Measurements from ENCODE around the gene CNTNAP3. TPM values are rescaled to one million over a fixed set of nuclear protein-coding genes. Genes with fewer than 3 reads are reported as not detected.
"Not testable (repeated sequence)": the region's sequence is repeated elsewhere in the genome, so short reads cannot be mapped to it uniquely, and the experiment has no call there.

The CNTNAP3 gene
- total and polyA plus RNA-seq, 2 of the 13 experiments (the other 11 are each of a cell fraction or from before 2014, with no cell fraction given) = 0.84 to 4.8 TPM

DNA sequence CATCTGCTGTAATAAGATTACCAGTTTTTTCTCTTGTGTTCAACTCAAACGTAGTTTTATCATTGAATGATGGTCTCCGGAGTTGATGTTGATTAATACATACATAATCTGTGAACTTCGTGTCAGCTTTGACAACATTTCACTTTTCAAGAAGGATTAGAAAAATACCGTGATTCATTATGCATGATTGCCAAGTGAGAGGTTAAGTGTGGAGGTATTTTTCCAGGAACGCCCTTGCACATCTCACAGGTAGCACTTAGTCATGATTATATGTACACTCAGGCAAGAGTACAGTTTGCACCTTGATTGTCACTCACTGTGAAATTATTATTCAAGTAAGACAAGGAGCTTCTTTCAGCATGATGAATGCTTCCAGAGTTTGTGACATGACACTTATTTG, 202.7 kb downstream of the CNTNAP3 start:
- H3K9me3 ChIP-seq (ENCODE audit: low read length); H3K79me2 ChIP-seq (ENCODE audit: insufficient read depth, low read length); H4K20me1 ChIP-seq (ENCODE audit: insufficient read depth, low read length); H3K4me3 ChIP-seq (replicated peaks in 1 of 3; ENCODE audit: insufficient read depth in 1 of 3, low read depth in 2 of 3, low read length in 3 of 3); POLR2A ChIA-PET; in situ Hi-C loops (cut with HindIII; ENCODE audit: extremely low pct_ligation_motif_present, low pct_unique_long_range_greater_than_20kb); H3K9ac ChIP-seq (ENCODE audit: insufficient read depth, low read depth, low read length); ATAC-seq; DNase-seq (ENCODE audit: low spot score); H3K4me1 ChIP-seq (ENCODE audit: insufficient read depth, low read length); BruUV-seq (replicated peaks); intact Hi-C loops (cut with micrococcal nuclease; ENCODE audit: unreplicated experiment); H2AFZ ChIP-seq (ENCODE audit: low read length); CTCF ChIA-PET (ENCODE audit: low intra/inter-chr PET ratio, low total read pairs); H3K27ac ChIP-seq (ENCODE audit: extremely low read length, insufficient read depth, low read length); H3K4me2 ChIP-seq (ENCODE audit: low read depth, low read length); FAIRE-seq; H3K36me3 ChIP-seq (replicated peaks in 1 of 2; ENCODE audit: control insufficient read depth in 1 of 2, insufficient read depth in 2 of 2, low read length in 2 of 2); H3K27me3 ChIP-seq (ENCODE audit: control insufficient read depth in 1 of 2, insufficient read depth in 2 of 2, low read length in 2 of 2): not testable (repeated sequence)
- 1% methylated on average over 5 of the region's 5 CpGs for WGBS (ENCODE audit: low lambda C conversion rate)

GRCh38 chr9:39082574-39082973, 205.4 kb downstream of the CNTNAP3 start:
- H3K4me3 ChIP-seq (replicated peaks in 1 of 3; ENCODE audit: insufficient read depth in 1 of 3, low read depth in 2 of 3, low read length in 3 of 3); H3K9me3 ChIP-seq (ENCODE audit: low read length); CTCF ChIA-PET (ENCODE audit: low intra/inter-chr PET ratio, low total read pairs); H3K9ac ChIP-seq (ENCODE audit: insufficient read depth, low read depth, low read length); H3K4me1 ChIP-seq (ENCODE audit: insufficient read depth, low read length); H3K4me2 ChIP-seq (ENCODE audit: low read depth, low read length); BruUV-seq (replicated peaks); POLR2A ChIA-PET; H3K27ac ChIP-seq (ENCODE audit: extremely low read length, insufficient read depth, low read length); H3K79me2 ChIP-seq (ENCODE audit: insufficient read depth, low read length); in situ Hi-C loops (cut with HindIII; ENCODE audit: extremely low pct_ligation_motif_present, low pct_unique_long_range_greater_than_20kb); H3K36me3 ChIP-seq (replicated peaks in 1 of 2; ENCODE audit: control insufficient read depth in 1 of 2, insufficient read depth in 2 of 2, low read length in 2 of 2); H4K20me1 ChIP-seq (ENCODE audit: insufficient read depth, low read length); ATAC-seq; H3K27me3 ChIP-seq (ENCODE audit: control insufficient read depth in 1 of 2, insufficient read depth in 2 of 2, low read length in 2 of 2); intact Hi-C loops (cut with micrococcal nuclease; ENCODE audit: unreplicated experiment); H2AFZ ChIP-seq (ENCODE audit: low read length); FAIRE-seq; DNase-seq (ENCODE audit: low spot score): not testable (repeated sequence)
- WGBS (ENCODE audit: low lambda C conversion rate) = 10% methylated on average over 4 of the region's 4 CpGs

- H3K4me1 ChIP-seq (ENCODE audit: insufficient read depth, low read length); H3K4me3 ChIP-seq (replicated peaks in 1 of 3; ENCODE audit: insufficient read depth in 1 of 3, low read depth in 2 of 3, low read length in 3 of 3); ATAC-seq; H3K4me2 ChIP-seq (ENCODE audit: low read depth, low read length); H3K79me2 ChIP-seq (ENCODE audit: insufficient read depth, low read length); FAIRE-seq; DNase-seq (ENCODE audit: low spot score); intact Hi-C loops (cut with micrococcal nuclease; ENCODE audit: unreplicated experiment); H3K9ac ChIP-seq (ENCODE audit: insufficient read depth, low read depth, low read length); H3K9me3 ChIP-seq (ENCODE audit: low read length); POLR2A ChIA-PET; in situ Hi-C loops (cut with HindIII; ENCODE audit: extremely low pct_ligation_motif_present, low pct_unique_long_range_greater_than_20kb); BruUV-seq (replicated peaks); H3K27ac ChIP-seq (ENCODE audit: extremely low read length, insufficient read depth, low read length); H3K27me3 ChIP-seq (ENCODE audit: control insufficient read depth in 1 of 2, insufficient read depth in 2 of 2, low read length in 2 of 2); H3K36me3 ChIP-seq (replicated peaks in 1 of 2; ENCODE audit: control insufficient read depth in 1 of 2, insufficient read depth in 2 of 2, low read length in 2 of 2); CTCF ChIA-PET (ENCODE audit: low intra/inter-chr PET ratio, low total read pairs); H4K20me1 ChIP-seq (ENCODE audit: insufficient read depth, low read length); H2AFZ ChIP-seq (ENCODE audit: low read length): not testable (repeated sequence)
- WGBS (ENCODE audit: low lambda C conversion rate) = 0% methylated on average over 3 of the region's 3 CpGs
These were observed 207.9 kb downstream of the CNTNAP3 start for GRCh38 chr9:39080081-39080480.
